K562 (cell line): ENCODE results near the gene RAB6A. TPM values are rescaled to one million over a fixed set of nuclear protein-coding genes. Genes with fewer than 3 reads are reported as not detected.
A peak's percentile ranks its signal among the peaks of the same experiment; 100 is the strongest.

Experiments
- ARID4B ChIP-seq: sonication (generic); formaldehyde crosslinking; IDR thresholded peaks from 2 replicates; pipeline ENCODE4 v1.8.0; 2022; ENCODE audit warnings: mild to moderate bottlenecking, missing genetic modification reagents
- EP300 ChIP-seq: IDR thresholded peaks from 2 replicates; pipeline ENCODE4 v1.6.1; 2012; ENCODE audit warnings: low read length, improper control_type of control experiment
- FUS ChIP-seq: fragments of 200-400 bp; formaldehyde crosslinking; optimal IDR thresholded peaks from 2 replicates; pipeline ENCODE3; 2017; ENCODE audit warnings: low read depth, low read length
- HMBOX1 ChIP-seq: sonication (generic); IDR thresholded peaks from 2 replicates; pipeline ENCODE4 v1.6.1; 2016
- MYC ChIP-seq, 2 experiments: fragments of 250-450 bp in 1 of 2; sonication (Bioruptor Pico) in 1 of 2; IDR thresholded peaks; 2 replicates each; pipeline versions ENCODE4 v1.5.1 to v1.6.1; 2012 to 2021; ENCODE audit warnings: low read depth in 2 of 2, borderline replicate concordance in 1 of 2, improper control_type of control experiment in 1 of 2, low read length in 1 of 2, mild to moderate bottlenecking in 1 of 2, moderate library complexity in 1 of 2
- NFXL1 ChIP-seq: fragments of 450-650 bp; formaldehyde crosslinking; IDR thresholded peaks from 2 replicates; pipeline ENCODE4 v1.4.0; 2021; ENCODE audit warnings: mild to moderate bottlenecking
- NR2C1 ChIP-seq, 2 experiments: fragments of 450-650 bp; IDR thresholded peaks; 2 replicates each; pipeline ENCODE4 v1.6.1; 2017; ENCODE audit warnings: mild to moderate bottlenecking in 2 of 2, antibody characterized with exemption in 1 of 2, inconsistent platforms in 1 of 2, missing compliant biosample characterization in 1 of 2, missing genetic modification characterization in 1 of 2
- NR3C1 ChIP-seq: sonication (generic); formaldehyde crosslinking; IDR thresholded peaks from 2 replicates; pipeline ENCODE4 v1.8.1; 2022; ENCODE audit warnings: missing genetic modification reagents
- PCBP2 ChIP-seq: fragments of 200-400 bp; formaldehyde crosslinking; IDR thresholded peaks from 2 replicates; pipeline ENCODE4 v1.6.1; 2018; ENCODE audit warnings: low read length, low read depth, mild to moderate bottlenecking, moderate library complexity; ENCODE audit not compliant: poor library complexity, severe bottlenecking
- POLR2AphosphoS2 ChIP-seq: IDR thresholded peaks from 2 replicates; pipeline ENCODE4 v1.6.1; 2012; ENCODE audit warnings: low read length, improper control_type of control experiment
- SNIP1 ChIP-seq: fragments of 450-650 bp; IDR thresholded peaks from 2 replicates; pipeline ENCODE4 v1.7.1; 2017; ENCODE audit warnings: low read depth, mild to moderate bottlenecking
- SREBF2 ChIP-seq: sonication (generic); formaldehyde crosslinking; IDR thresholded peaks from 2 replicates; pipeline ENCODE4 v1.4.0; 2020; ENCODE audit warnings: mild to moderate bottlenecking, missing genetic modification reagents
- TAL1 ChIP-seq: fragments of 450-650 bp; IDR thresholded peaks from 2 replicates; pipeline ENCODE4 v1.6.1; 2016; ENCODE audit warnings: mild to moderate bottlenecking
- ZNF212 ChIP-seq: fragments of 450-650 bp; formaldehyde crosslinking; IDR thresholded peaks from 2 replicates; pipeline ENCODE4 v1.4.0; 2020; ENCODE audit warnings: mild to moderate bottlenecking
- ZNF224 ChIP-seq: sonication (generic); formaldehyde crosslinking; IDR thresholded peaks from 2 replicates; pipeline ENCODE4 v1.8.0; 2022; ENCODE audit warnings: mild to moderate bottlenecking, missing genetic modification reagents
- ZNF592 ChIP-seq: fragments of 450-650 bp; IDR thresholded peaks from 2 replicates; pipeline ENCODE4 v1.6.1; 2017; ENCODE audit warnings: antibody characterized with exemption, mild to moderate bottlenecking
- polyA plus RNA-seq, 8 experiments: library from polyadenylated mRNA; depleted of rRNA in 4 of 8; stranded (reverse) in 5 of 8; unstranded in 3 of 8; fragments of >200 nt; fragmentation: Nextera tagmentation in 2 of 8; fragmentation: Illumina TruSeq in 1 of 8; extraction: Ambion mirVana in 2 of 8; extraction: Trizol in 1 of 8; gene quantifications; 2 replicates each; pipeline versions ENCODE4 v1.2.1 to v1.2.3, GENCODE V29; 2011 to 2014; ENCODE audit warnings: inconsistent platforms in 1 of 8, missing spikeins in 1 of 8
- total RNA-seq, 7 experiments: library from RNA; depleted of rRNA in 6 of 7; stranded (reverse); fragments of >200 nt in 6 of 7; fragmentation: Illumina TruSeq in 2 of 7; extraction: Trizol in 2 of 7; gene quantifications; 2 replicates each; pipeline versions ENCODE4 v1.2.1 to v1.2.3, GENCODE V29; 2011 to 2021; ENCODE audit warnings: low replicate concordance in 1 of 7

The RAB6A gene
- total and polyA plus RNA-seq, 9 of the 15 experiments (the other 6 are each of a cell fraction or from before 2014, with no cell fraction given) = 14.0 to 95.3 (median 45.4) TPM

GRCh38 chr11:73787643-73788558 lies 27.0 kb upstream of the RAB6A start, which contains the start of gene MRPL48 (continued):
- TF ChIP-seq NR2C1 (IDR thresholded peaks at IDR 0.05) (peak; percentile 85), NR2C1 (tag; IDR thresholded peaks at IDR 0.05) (peak; percentile 83), SNIP1 (0 out of 2 replicates have a peak, but pooled peaks have one; percentile 2), EP300 (peak; percentile 5), ZNF224 (CRISPR knock-in tag) (peak; percentile 62; the same call in 1 of the 2 replicates), NFXL1 (no peak), ZNF592 (peak; percentile 58; the same call in 1 of the 2 replicates), ARID4B (CRISPR knock-in tag) (peak; percentile 83), TAL1 (no peak; the same call in 1 of the 2 replicates), FUS (no peak), MYC (IDR thresholded peaks at IDR 0.05; ENCODE audit: low read depth, low read length) (peak; percentile 96), MYC (CRISPR knock-in tag; IDR thresholded peaks at IDR 0.05; ENCODE audit: borderline replicate concordance, low read depth) (peak; percentile 98), SREBF2 (CRISPR knock-in tag) (no peak), NR3C1 (CRISPR knock-in tag) (no peak), ZNF212 (CRISPR knock-in tag) (no peak), POLR2AphosphoS2 (no peak; the same call in 1 of the 2 replicates), HMBOX1 (peak; percentile 35; the same call in 1 of the 2 replicates), PCBP2 (no peak)
